Activated CD8-positive, alpha-beta memory T cell treated with anti-CD3 and anti-CD28 coated beads, Interleukin-2, amount 50 U/mL, for 24 hours (primary cell): ENCODE measurements around the gene TTYH1.
"Not testable (repeated sequence)": the region's sequence is repeated elsewhere in the genome, so short reads cannot be mapped to it uniquely, and the experiment has no call there.

Experiments
- DNase-seq: peaks from one replicate; pipeline ENCODE4 v3.0.0-alpha.2; 2020; ENCODE audit errors: extremely low read depth

The TTYH1 gene

DNA sequence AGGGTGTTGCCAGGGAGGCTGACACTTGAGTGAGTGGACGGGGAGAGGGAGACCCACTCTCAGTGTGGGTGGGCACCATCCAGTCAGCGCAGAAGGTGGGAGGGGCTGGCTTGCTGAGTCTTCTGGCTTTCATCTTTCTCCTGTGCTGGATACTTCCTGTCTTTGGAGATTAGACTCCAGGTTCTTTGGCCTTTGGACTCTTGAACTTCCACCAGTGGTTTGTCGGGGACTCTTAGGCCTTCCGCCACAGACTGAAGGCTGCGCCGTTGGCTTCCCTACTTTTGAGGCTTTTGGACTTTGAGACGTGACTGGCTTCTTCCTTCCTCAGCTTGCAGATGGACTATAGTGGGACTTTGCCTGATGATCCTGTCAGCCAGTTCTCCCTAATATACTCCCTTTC lies 29.5 kb downstream of the TTYH1 start:
- no peak for DNase-seq

DNA sequence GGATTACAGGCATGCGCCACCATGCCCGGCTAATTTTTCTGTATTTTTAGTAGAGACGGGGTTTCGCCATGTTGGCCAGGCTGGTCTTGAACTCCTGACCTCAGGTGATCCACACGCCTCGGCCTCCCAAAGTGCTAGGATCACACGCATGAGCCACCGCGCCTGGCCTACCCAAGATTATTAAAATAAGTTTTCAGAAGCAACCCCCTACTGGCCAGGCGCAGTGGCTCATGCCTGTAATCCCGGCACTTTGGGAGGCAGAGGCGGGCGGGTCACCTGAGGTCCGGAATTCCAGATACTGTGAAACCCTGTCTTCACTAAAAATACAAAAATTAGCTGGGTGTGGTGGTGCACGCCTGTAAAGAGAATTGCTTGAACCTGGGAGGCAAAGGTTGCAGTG lies 31.1 kb downstream of the TTYH1 start:
- not testable (repeated sequence) for DNase-seq

DNA sequence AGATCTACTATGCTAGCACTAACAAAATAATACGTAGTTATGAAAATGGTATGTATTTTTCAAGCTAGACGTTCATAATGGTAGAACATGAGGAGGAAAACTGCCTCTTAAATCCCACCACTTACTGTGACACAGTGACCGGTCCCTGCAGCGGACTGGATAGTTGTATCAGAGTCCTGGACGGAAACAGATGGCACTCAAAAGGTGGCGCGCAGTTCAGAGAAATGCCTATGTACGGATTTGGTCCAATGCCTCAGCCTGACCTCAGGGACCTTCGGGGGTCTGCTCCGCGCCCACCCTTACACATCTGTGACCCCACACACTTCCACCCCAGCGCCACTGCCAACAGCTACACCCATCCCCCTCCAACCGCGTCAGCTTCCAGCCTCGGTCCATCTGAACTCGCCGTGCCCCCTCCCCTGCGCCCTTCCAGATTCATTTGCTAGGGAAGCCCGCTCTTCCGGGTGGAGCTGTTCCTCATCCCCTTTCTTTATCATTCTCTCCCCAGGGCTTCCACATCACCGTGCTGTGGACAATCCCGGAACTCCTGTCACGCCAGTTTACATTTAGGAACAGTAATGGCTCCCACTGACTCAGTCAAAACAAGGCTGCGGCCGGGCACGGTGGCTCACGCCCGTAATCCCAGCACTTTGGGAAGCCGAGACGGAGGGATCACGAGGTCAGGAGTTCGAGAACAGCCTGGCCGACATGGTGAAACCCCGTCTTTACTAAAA lies 32.9 kb downstream of the TTYH1 start:
- no peak for DNase-seq

DNA sequence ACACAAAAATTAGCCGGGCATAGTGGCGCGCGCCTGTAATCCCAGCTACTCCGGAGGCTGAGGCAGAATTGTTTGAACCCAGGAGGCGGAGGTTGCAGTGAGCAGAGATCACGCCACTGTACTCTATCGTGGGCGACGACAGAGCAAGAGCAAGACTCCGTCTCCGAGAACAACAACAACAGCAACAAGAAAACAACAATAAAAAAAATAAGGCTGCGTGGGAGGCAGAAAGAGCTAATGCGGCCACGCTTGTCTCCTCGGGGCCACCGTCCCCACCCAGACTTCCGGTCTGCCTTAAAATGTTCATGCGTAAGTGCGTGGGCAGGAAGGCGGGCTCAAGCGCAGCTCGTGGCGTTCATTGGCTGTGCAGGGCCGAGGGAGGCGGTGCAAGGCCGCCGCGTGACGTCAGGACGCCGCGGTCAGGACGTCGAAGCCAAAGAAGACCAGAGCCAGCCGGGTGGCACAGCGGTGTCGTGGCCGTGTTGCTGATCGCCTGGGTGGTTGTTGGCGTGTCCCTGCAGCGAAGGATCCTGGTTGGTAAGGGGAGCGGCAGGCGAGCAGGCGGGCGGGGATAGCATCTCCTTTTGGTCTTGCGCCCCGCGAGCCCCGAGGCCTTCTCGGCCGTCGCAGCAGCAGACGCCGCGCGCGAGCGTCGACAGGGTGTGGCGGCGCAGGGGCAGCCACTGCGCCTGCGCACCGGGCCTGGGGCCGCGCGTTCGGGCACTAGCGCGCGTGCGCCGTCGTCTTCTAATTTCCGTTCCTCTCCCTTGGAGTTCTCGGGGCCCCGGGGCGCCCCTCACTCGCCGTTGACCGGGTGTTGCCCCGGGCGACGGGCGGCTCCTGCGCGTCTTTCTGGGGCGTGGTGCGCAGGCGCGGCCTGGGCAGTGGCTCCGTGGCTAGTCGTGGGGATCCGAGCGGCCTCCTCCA lies 33.8 kb downstream of the TTYH1 start, which contains the start of gene LENG8:
Gene LENG8, plus strand, starts transcription at position 426 of the 927 bp plus-strand sequence. CDS start 2,146 bp downstream, outside the sequence.
- peak; percentile 92 for DNase-seq

DNA sequence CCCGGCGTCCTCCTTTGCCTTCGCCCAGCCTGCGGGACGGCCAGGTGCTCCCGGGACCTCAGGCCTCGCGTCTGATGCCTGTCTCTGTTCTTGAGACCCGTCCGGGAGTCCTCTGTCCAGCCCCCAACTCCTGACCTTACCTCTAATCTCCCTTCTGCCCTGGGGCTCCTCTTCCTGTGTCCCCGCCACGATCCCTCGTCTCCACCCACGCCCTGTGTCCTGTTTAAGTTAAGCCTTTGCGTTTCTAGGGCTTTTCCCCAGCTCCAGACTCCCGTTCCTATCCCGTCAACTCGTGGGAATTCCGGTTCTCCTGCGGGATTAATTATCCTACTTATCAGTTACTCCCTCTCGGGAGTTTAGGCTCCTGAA lies 34.4 kb downstream of the TTYH1 start:
- no peak for DNase-seq

DNA sequence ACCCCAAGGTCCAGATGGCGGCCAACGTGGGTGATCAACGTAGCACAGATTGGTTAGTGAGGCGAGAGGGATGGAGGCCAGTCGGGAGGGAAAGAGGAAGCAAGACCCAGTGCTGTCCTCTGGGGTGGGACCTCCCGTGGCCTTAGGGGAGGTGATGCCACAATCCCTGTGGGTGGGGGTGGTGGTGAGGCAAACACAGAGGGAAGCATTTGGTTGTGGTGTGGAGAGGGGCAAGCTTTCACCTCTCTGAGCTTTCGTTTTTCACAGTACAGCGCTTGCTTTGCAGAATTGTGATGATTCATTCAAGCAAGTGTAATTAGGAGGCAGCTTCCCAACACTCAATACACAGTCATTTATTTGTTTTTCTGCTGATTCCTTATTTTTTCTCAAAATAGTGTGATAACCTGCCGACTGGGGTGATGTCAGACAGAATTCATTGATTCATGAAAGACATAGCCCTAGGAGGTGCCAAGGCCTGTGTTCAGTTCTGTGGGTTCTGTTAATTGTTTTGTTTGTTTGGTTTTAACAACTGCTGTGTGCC lies 36.1 kb downstream of the TTYH1 start:
- DNase-seq: no peak

DNA sequence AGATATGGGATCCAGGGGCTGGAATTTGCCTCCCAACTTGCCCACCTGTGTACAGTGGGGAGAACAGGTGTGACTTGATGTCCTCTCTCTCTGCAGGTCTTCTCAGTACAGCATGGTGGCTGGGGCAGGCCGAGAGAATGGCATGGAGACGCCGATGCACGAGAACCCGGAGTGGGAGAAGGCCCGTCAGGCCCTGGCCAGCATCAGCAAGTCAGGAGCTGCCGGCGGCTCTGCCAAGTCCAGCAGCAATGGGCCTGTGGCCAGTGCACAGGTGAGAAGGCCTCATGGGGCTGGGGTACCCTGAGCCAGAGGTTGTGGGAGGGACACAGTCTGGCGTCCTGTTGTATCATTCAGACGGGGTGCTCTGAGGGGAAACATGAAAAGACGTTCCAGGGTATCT lies 36.7 kb downstream of the TTYH1 start:
- no peak for DNase-seq

DNA sequence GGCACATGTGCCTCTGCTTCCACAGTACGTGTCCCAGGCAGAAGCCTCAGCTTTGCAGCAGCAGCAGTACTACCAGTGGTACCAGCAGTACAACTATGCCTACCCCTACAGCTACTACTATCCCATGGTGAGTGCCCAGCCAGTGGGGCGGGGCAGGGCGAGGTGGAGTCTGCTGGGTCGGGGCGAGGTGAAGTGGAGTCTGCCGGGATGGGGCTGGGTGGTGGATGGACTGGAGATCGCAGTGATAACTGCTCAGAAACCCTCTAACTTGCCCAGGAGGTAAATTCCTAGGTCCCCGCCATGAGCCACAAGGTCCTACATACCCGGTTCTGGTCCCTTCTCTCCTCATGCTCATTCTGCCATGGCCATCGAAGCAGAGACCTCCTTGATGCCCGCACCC lies 37.4 kb downstream of the TTYH1 start:
- no peak for DNase-seq

DNA sequence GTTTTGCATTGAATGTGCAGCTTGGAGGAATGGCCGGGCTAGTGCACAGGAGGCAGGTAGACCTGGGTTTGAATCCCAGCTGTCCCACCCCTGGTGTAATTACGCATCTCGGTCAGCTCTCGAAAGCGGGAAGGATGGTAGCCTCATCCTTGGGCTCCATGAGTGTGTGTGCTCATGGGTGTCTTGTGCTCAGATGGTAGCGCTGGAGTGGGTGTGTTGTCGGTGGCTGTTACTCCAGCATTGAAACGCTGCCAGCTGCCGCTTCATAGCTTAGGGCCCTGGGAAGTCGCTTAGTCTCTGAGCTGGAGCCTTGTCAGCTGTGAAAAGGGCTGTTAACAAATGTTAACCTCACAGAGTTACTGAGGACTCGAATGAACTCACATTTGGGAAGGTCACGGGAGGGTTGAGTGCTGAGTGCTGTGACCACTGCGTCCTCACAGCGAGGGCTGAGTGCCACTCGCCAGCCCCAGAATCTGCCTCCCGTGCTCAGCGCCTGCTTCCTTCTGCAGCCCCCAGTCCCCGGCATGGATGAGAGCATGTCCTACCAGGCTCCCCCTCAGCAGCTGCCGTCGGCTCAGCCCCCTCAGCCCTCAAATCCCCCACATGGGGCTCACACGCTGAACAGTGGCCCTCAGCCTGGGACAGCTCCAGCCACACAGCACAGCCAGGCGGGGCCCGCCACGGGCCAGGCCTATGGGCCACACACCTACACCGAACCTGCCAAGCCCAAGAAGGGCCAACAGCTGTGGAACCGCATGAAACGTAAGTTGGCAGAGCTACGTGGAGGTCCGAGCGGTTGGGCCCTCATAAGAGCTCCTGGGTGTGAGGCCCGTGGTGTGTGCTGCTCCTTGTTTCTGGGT lies 38.9 kb downstream of the TTYH1 start:
- DNase-seq: no peak

DNA sequence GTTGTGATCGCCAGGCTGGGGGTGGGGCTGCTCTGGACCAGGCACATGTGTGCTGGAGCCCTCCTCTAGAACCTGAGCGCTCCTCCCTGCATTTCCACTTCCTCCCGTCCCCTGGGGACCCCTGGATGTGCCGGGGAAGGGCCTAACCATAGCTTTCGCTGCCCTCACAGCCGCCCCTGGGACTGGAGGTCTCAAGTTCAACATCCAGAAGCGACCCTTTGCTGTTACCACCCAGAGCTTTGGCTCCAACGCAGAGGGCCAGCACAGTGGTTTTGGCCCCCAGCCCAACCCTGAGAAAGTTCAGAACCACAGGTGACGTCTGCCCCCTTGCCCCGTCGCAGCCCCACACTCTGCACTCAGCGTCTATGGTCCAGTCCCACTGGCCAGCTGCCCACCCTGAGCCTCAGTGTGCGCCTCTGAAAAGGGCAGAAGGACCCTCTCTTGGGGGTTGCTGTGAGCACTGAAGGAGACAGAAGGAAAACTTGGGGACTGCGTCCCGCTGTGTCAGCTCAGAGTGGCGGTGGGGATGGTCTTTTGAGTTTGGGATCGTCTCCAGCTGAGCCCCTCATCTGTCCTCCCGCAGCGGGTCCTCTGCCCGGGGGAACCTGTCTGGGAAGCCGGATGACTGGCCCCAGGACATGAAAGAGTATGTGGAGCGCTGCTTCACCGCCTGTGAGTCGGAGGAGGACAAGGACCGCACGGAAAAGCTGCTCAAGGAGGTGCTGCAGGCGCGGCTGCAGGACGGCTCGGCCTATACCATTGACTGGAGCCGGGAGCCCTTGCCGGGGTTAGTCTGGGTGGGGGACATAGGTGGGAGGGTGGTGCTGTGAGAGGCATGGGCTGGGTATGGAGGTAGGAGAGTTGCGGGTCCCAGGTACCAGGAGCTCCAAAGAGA lies 39.8 kb downstream of the TTYH1 start:
- DNase-seq: no peak

DNA sequence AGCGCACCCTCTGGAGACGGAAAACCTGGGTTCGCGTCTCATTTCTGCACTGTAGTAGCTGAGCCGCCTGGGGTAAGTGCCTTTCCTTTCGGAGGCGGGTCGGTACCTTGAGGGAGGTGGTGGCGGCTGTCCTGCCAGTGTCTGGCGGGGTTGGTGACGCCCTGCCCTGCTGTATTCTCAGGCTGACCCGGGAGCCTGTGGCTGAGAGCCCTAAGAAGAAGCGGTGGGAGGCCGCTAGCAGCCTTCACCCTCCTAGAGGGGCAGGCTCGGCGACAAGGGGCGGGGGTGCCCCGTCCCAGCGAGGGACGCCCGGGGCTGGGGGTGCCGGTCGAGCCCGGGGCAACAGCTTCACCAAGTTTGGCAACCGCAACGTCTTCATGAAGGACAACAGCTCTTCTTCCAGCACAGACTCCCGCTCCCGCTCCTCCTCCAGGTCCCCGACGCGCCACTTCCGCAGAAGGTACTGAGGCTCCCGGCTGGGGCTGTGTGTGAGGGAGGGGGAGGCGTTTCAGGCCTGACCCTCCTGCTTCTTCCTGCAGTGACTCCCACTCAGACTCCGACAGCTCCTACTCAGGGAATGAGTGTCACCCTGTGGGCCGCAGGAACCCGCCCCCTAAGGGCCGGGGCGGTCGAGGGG lies 40.6 kb downstream of the TTYH1 start:
- DNase-seq: no peak

DNA sequence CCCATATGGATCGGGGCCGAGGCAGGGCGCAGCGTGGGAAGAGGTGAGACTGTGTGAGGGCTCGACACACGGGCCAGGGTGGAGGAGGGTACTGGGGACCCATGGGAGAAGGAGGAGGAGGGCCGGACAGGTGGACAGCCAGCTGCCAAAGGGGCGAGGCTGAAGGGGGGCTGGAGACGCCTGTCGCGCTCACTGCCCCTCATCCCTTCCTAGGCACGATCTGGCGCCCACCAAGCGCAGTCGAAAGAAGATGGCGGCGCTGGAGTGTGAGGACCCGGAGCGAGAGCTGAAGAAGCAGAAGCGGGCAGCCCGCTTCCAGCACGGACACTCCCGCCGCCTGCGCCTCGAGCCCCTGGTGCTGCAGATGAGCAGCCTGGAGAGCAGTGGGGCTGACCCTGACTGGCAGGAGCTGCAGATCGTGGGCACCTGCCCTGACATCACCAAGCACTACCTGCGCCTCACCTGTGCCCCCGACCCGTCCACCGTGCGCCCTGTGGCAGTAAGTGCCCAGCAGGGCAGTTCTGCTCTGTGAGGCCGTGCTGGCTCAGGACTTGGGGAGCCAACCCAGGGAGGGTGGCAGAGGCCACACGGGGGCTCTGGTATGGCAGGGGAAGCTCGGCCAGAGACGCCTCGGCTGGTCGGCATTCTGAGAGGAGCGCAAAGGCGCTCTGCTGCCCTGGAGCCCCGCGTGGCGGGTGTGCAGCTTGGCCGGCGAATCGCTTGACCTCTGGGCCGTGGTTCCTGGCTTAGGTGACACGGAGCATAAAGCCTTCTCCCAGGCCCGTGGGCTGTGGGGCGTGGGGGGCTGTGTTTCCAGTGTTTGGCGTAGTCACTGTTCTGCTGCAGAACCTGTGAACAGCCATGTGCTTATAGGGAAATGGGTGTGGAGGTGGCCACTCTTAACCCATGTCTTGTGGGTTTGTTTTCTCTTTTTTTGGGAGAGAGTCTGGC lies 41.4 kb downstream of the TTYH1 start:
- DNase-seq: no peak

DNA sequence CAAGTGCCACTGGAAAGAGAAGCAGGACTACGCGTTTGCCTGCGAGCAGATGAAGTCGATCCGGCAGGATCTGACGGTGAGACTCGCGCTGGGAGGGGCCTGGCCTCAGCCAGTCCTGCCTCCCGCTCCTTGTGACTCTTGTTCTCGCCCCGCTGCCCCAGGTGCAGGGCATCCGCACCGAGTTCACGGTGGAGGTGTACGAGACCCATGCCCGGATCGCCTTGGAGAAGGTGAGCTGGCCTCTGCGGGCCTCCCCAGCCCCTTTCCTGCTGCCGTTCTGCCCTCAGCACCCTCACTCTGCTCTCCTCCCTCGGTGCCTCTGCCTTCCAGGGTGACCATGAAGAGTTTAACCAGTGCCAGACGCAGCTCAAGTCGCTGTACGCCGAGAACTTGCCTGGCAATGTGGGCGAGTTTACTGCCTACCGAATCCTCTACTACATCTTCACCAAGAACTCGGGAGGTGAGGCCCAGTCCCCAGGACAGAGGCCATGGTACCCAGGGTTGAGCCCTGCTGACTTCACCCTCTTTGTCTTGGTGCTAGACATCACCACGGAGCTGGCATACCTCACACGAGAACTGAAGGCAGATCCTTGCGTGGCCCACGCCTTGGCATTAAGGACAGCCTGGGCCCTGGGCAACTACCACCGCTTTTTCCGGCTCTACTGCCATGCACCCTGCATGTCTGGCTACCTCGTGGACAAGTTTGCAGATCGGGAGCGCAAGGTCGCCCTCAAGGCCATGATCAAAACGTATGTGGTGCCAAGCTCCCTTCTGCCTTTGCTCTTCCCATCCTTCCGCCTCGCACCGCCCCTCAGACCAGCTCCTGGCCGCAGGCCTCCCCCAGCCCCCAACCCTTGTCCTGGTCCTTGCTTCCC lies 42.7 kb downstream of the TTYH1 start:
- DNase-seq: no peak

DNA sequence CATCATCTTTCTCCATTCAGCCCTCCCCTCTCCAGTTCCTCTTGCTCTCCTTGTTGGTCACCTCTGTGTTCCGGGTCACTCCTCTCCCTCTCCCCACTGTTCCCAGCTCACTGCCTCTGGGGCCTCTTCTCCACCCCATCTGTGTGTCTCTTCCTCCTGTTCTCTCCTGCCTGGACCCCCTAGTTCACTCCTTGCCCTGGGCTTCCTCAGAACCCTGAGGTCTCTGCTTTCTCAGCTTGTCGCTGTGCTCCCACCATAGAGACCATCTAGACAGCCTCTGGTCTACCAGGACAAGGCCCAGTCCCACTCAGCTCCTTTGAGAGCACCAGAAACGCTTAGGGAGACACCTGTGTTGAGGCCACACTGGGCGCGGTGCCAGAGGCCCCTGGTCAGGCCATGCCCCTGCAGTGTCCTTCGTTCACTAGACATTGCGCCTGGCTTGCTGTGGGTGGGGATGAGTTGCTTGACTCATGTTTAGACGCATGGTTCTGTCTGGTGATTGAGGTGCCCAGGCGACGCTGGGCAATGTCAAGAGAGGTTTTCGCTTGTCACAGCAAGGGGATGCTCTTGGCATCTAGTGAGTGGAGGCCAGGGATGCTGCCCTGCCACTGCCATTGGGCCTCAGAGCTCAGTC lies 43.5 kb downstream of the TTYH1 start:
- DNase-seq: no peak

DNA sequence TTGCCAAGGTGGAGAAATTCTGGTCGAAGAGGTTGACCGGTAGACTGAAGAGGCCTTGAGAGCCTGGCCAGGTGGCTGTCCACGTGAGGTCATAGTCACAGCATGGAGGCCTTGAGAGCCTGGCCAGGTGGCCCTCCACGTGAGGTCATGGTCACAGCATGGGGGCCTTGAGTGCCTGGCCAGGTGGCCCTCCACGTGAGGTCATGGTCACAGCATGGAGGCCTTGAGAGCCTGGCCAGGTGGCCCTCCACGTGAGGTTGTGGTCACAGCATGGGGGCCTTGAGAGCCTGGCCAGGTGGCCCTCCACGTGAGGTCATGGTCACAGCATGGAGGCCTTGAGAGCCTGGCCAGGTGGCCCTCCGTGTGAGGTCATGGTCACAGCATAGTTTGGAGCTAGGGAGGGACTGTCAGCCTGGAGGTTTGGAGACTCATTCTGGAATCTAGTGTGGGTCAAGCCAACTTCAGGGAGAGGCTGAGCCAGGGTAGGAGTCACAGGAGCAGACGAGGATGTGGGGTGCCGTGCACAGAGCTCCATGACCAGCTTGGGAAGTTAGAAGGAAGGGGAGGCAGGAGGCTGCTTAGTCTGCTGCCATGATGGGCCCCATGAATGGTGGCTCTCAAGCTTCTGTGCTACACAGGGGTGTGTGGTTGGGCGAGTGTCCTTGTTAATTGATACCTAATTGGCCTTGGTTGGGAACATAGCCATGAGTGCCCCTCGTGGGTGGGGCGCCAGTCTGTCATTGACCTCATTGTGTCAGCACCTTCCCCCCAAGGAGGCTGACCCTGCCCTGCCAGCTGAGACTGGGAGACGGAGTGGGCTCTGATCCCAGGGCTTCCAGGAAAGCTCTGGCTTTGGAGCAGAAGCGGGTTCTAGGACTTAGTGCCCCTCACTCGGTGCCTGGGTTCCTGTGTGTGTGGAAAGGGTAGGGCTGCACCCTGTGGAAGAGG lies 44.3 kb downstream of the TTYH1 start:
- no peak for DNase-seq

DNA sequence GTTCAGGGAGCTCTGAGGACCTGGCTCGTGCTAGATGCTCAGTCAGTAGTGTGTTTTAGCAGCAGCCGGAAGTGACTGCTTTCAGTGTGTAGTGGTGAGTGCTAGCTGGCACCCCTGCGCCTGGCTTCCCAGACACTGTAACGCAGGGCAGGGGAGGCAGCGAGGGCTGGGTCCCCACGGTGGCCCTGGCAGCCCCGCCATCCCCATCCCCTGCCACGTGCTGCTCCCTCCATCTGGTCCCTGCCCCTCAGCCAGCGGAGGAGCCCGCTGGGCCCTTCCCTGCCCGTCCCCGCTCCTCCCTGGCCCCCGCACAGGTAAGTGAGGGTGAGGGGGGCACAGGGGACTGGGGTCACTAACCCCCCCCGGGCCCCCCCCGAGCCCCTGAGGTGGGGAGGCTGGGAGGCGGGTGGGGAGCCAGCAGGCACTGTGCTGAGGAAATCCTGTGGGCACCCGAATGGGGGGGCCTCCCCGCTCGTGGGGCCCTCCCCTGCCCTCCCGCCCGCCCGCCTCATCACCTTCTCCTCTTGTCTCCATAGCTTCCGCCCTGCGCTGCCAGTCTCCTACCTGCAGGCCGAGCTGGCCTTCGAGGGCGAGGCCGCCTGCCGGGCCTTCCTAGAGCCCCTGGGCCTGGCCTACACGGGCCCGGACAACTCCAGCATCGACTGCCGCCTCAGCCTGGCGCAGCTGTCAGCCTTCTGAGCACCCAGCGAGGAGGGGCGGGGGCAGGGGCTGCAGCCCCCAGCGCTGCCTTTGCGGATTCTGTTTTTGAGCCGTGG lies 45.2 kb downstream of the TTYH1 start:
- no peak for DNase-seq
